ENCODE data around the gene ADAMTS14. TPM values are rescaled to one million over a fixed set of nuclear protein-coding genes. Genes with fewer than 3 reads are reported as not detected.

ADAMTS14 gene
- total RNA-seq, 3 donors from 2014 or later: under 0.01 to 0.15 (median under 0.01) TPM

- Histone ChIP-seq H3K27me3 (peaks cover 0 to 3% of the 10 kb centered on the region in 2 donors), H3K27ac (no peak overlapping the region), H3K9me3 (no peaks in the 10 kb centered on the region), H3K36me3 (no peaks in the 10 kb centered on the region), H3K4me1 (no peaks in the 10 kb centered on the region), H3K4me3 (no peak overlapping the region)
- TF ChIP-seq POLR2AphosphoS5 (IDR thresholded peaks at IDR 0.05) (no peak), POLR2A (IDR thresholded peaks at IDR 0.05) (no peak), CTCF (IDR thresholded peaks at IDR 0.05) (no peak)
- DNase-seq (ENCODE audit: low spot score in 2 of 2): no peak
- intact Hi-C loops (cut with DNase I; ENCODE audit: low total_unique reads): no loop called here
Measured at GRCh38 chr10:70722820-70723424, 50.6 kb downstream of the ADAMTS14 start.

- no peaks in the 10 kb centered on the region for H3K9me3 ChIP-seq
- H3K36me3 ChIP-seq: no peaks in the 10 kb centered on the region
- no peak for DNase-seq (ENCODE audit: low spot score in 2 of 2)
- peaks cover 0 to 3% of the 10 kb centered on the region in 2 donors for H3K27me3 ChIP-seq
- no peak overlapping the region for H3K4me3 ChIP-seq
- H3K4me1 ChIP-seq: no peaks in the 10 kb centered on the region
- TF ChIP-seq CTCF (IDR thresholded peaks at IDR 0.05) (no peak), POLR2A (IDR thresholded peaks at IDR 0.05) (no peak), POLR2AphosphoS5 (IDR thresholded peaks at IDR 0.05) (no peak)
- intact Hi-C loops (cut with DNase I; ENCODE audit: low total_unique reads): no loop called here
- H3K27ac ChIP-seq: no peak overlapping the region
Measured at GRCh38 chr10:70723771-70724170, 51.5 kb downstream of the ADAMTS14 start.

GRCh38 chr10:70726909-70727495 is 54.7 kb downstream of the ADAMTS14 start:
- no peak overlapping the region for H3K4me3 ChIP-seq
- intact Hi-C loops (cut with DNase I; ENCODE audit: low total_unique reads): loop anchor here (1.0 kb wide), 1 partner anchor 16 kb away; no protein-coding TSS in a partner anchor
- no peak overlapping the region for H3K27ac ChIP-seq
- no peaks in the 10 kb centered on the region for H3K4me1 ChIP-seq
- TF ChIP-seq POLR2AphosphoS5 (IDR thresholded peaks at IDR 0.05): no peak
- TF ChIP-seq POLR2A (IDR thresholded peaks at IDR 0.05): no peak
- no peak for TF ChIP-seq CTCF (IDR thresholded peaks at IDR 0.05)
- H3K27me3 ChIP-seq: peaks cover 0 to 3% of the 10 kb centered on the region in 2 donors
- H3K36me3 ChIP-seq: no peaks in the 10 kb centered on the region
- no peaks in the 10 kb centered on the region for H3K9me3 ChIP-seq
- no peak for DNase-seq (ENCODE audit: low spot score in 2 of 2)

- TF ChIP-seq POLR2AphosphoS5 (IDR thresholded peaks at IDR 0.05): no peak
- TF ChIP-seq CTCF (IDR thresholded peaks at IDR 0.05): no peak
- TF ChIP-seq POLR2A (IDR thresholded peaks at IDR 0.05): no peak
- Histone ChIP-seq H3K27me3 (peaks cover 0 to 3% of the 10 kb centered on the region in 2 donors), H3K4me3 (no peak overlapping the region), H3K27ac (no peak overlapping the region), H3K4me1 (no peaks in the 10 kb centered on the region), H3K36me3 (no peaks in the 10 kb centered on the region), H3K9me3 (no peaks in the 10 kb centered on the region)
- intact Hi-C loops (cut with DNase I; ENCODE audit: low total_unique reads): no loop called here
- DNase-seq (ENCODE audit: low spot score in 2 of 2): no peak
Measured at GRCh38 chr10:70728328-70728727, 56.0 kb downstream of the ADAMTS14 start.

GRCh38 chr10:70729763-70730357 is 57.6 kb downstream of the ADAMTS14 start:
- Histone ChIP-seq H3K4me1 (no peaks in the 10 kb centered on the region), H3K4me3 (no peak overlapping the region), H3K36me3 (no peaks in the 10 kb centered on the region), H3K9me3 (no peaks in the 10 kb centered on the region), H3K27ac (no peak overlapping the region), H3K27me3 (peaks cover 0 to 3% of the 10 kb centered on the region in 2 donors)
- no peak for DNase-seq (ENCODE audit: low spot score in 2 of 2)
- TF ChIP-seq POLR2A (IDR thresholded peaks at IDR 0.05): no peak
- TF ChIP-seq CTCF (IDR thresholded peaks at IDR 0.05): no peak
- TF ChIP-seq POLR2AphosphoS5 (IDR thresholded peaks at IDR 0.05): no peak
- intact Hi-C loops (cut with DNase I; ENCODE audit: low total_unique reads): no loop called here
